ENCODE results near the gene POLR2H. TPM values are rescaled to one million over a fixed set of nuclear protein-coding genes. Genes with fewer than 3 reads are reported as not detected.

POLR2H gene
- total RNA-seq, 1 donor from 2014 or later: 48.1 TPM

DNA sequence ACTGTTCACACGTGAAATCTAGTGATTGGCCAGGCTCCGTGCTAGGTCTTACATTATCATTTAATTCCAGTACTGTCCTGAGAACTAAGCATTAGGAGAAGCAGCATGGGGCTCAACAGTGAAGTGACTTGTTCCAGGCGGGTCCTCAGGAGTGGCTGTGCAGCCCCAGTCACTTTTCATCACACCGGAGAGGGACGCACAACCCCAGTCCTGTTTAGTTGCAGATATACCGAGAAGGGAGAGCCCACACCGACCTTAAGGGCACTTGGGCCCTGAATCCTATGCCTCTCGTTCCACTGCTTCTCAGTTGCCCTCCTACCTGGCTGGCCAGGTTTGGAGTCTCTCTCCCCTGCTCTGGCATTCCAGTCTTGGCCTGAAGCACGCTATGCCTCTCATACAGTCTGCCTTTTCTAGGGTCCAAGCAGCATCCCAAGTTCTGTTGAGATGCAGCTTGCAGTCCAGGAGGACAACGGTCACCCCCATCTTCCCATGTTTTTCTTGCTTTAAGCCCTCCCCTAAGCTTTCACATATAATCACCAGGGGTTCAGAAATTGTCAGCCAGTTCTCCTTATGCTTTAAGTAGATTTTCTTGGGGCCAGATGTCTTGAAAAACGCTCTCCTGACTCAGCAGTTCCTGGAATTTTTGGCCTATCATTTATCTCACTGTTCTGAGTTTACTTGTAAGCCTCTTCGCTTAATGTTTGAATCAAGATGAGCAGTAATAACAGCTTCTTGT lies 14.0 kb upstream of the POLR2H start:
- Mint-ChIP-seq H3K36me3 (ENCODE audit: unreplicated experiment) (no peaks in the 10 kb centered on the region), H3K27me3 (ENCODE audit: unreplicated experiment) (peaks cover 9% of the 10 kb centered on the region), H3K4me1 (ENCODE audit: low read depth, unreplicated experiment) (peaks cover 15% of the 10 kb centered on the region), H3K9me3 (ENCODE audit: unreplicated experiment) (peaks cover 7% of the 10 kb centered on the region), H3K27ac (ENCODE audit: unreplicated experiment) (no peak overlapping the region), H3K4me3 (ENCODE audit: unreplicated experiment) (no peak overlapping the region)
- TF ChIP-seq, protein P1, sequence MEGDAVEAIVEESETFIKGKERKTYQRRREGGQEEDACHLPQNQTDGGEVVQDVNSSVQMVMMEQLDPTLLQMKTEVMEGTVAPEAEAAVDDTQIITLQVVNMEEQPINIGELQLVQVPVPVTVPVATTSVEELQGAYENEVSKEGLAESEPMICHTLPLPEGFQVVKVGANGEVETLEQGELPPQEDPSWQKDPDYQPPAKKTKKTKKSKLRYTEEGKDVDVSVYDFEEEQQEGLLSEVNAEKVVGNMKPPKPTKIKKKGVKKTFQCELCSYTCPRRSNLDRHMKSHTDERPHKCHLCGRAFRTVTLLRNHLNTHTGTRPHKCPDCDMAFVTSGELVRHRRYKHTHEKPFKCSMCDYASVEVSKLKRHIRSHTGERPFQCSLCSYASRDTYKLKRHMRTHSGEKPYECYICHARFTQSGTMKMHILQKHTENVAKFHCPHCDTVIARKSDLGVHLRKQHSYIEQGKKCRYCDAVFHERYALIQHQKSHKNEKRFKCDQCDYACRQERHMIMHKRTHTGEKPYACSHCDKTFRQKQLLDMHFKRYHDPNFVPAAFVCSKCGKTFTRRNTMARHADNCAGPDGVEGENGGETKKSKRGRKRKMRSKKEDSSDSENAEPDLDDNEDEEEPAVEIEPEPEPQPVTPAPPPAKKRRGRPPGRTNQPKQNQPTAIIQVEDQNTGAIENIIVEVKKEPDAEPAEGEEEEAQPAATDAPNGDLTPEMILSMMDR (IDR thresholded peaks at IDR 0.05; ENCODE audit: partially characterized antibody, unreplicated experiment): no peak
- no peak for DNase-seq

DNA sequence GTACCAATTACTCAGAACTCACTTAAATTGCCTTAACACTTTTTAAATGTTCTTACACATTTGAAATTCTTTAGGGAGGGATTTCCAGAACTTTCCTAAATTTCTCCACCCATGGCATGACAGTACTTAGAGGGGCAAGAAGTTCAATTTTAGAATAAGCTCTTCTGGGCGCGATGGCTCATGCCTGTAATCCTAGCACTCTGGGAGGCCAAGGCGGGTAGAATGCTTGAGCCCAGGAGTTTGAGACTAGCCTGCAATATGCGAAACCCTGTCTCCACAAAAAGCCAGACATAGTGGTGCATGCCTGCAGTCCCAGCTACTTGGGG lies 13.5 kb upstream of the POLR2H start:
- no peak overlapping the region for H3K27ac Mint-ChIP-seq (ENCODE audit: unreplicated experiment)
- H3K4me1 Mint-ChIP-seq (ENCODE audit: low read depth, unreplicated experiment): peaks cover 15% of the 10 kb centered on the region
- peaks cover 7% of the 10 kb centered on the region for H3K9me3 Mint-ChIP-seq (ENCODE audit: unreplicated experiment)
- H3K36me3 Mint-ChIP-seq (ENCODE audit: unreplicated experiment): no peaks in the 10 kb centered on the region
- no peak overlapping the region for H3K4me3 Mint-ChIP-seq (ENCODE audit: unreplicated experiment)
- H3K27me3 Mint-ChIP-seq (ENCODE audit: unreplicated experiment): peaks cover 9% of the 10 kb centered on the region
- TF ChIP-seq, protein P1 (IDR thresholded peaks at IDR 0.05; ENCODE audit: partially characterized antibody, unreplicated experiment): no peak
- DNase-seq: no peak

DNA sequence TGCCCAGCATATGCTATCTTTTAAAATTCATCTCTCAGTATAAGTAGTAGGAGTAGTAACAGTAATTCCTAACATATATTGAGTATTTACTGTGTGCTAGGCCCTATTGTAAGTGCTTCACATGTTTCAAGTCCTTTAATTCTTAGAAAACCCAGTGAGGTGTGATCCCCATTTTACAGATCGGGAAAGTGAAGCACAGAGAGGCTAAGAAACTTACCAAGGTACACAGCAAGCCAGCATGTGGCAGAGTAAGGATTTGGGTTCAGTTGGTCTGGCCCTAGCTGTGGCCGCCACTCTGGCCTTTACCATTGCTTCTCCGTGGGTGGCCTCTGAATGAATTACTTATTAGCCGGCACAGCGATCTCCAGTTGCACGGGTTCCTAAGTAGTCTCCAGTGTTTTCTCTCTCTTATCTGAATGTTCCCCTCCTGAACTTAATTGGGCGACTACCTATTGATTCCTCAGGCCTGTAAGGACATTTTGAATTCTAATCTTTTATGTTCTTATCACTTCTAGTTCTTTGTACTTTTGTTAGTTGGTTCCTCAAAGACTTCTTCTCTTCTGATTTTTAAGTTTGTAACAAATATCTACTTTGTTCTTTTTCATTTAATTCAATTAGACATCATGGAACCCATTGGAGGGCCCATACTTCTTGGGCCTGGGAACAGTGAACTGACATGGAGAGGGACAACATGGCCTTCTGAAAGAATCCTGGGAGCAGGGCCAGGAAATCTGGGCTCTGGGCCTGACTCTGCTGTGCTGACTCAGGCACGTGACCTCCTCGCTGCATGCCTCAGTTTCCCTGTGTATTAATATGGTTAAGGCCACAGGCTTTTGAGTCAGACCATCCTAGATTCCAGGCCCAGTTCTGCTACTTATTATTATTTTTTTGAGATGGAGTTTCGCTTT lies 11.7 kb upstream of the POLR2H start:
- no peak overlapping the region for H3K4me3 Mint-ChIP-seq (ENCODE audit: unreplicated experiment)
- peaks cover 9% of the 10 kb centered on the region for H3K27me3 Mint-ChIP-seq (ENCODE audit: unreplicated experiment)
- H3K36me3 Mint-ChIP-seq (ENCODE audit: unreplicated experiment): no peaks in the 10 kb centered on the region
- peaks cover 15% of the 10 kb centered on the region for H3K4me1 Mint-ChIP-seq (ENCODE audit: low read depth, unreplicated experiment)
- no peak overlapping the region for H3K27ac Mint-ChIP-seq (ENCODE audit: unreplicated experiment)
- no peak for DNase-seq
- TF ChIP-seq, protein P1 (IDR thresholded peaks at IDR 0.05; ENCODE audit: partially characterized antibody, unreplicated experiment): no peak
- H3K9me3 Mint-ChIP-seq (ENCODE audit: unreplicated experiment): peaks cover 7% of the 10 kb centered on the region

DNA sequence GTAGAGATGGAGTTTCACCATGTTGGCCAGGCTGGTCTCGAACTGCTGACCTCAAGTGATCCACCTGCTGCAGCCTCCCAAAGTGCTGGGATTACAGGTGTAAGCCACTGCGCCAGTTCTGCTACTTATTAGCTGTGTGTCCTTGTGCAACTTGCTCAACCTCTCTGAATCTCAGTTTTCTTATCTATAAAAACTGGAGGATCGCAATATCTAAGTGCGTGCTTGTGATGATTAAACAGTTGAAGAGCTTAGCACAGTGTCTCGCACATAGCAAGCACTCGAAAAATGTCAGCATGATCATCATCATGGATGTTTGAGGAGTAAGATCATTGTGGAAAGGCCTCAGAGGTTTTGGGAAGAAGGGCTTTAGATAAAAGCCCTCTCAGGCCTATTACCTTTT lies 10.9 kb upstream of the POLR2H start:
- no peak for DNase-seq
- Mint-ChIP-seq H3K9me3 (ENCODE audit: unreplicated experiment) (peaks cover 7% of the 10 kb centered on the region), H3K27me3 (ENCODE audit: unreplicated experiment) (peaks cover 10% of the 10 kb centered on the region), H3K4me1 (ENCODE audit: low read depth, unreplicated experiment) (peaks cover 11% of the 10 kb centered on the region), H3K36me3 (ENCODE audit: unreplicated experiment) (no peaks in the 10 kb centered on the region), H3K27ac (ENCODE audit: unreplicated experiment) (no peak overlapping the region), H3K4me3 (ENCODE audit: unreplicated experiment) (no peak overlapping the region)
- TF ChIP-seq, protein P1 (IDR thresholded peaks at IDR 0.05; ENCODE audit: partially characterized antibody, unreplicated experiment): no peak
